DND-41 (cell line): Measurements from ENCODE around the gene TMEM119.

Source experiments
- ATAC-seq: fragments of 200-7000 bp; cut with Tn5 transposase; 3 replicates; pipeline ENCODE4 v1.9.1; 2021; ENCODE audit warnings: low read depth; ENCODE audit not compliant: insufficient read depth
- DNase-seq: peaks from one replicate; pipeline ENCODE4 v3.0.0-alpha.2; 2020
- H2AFZ ChIP-seq: 2 replicates; pipeline ENCODE4 v1.6.0; 2012; ENCODE audit warnings: low read depth, low read length
- H3K27ac ChIP-seq: 2 replicates; pipeline ENCODE4 v1.5.1; 2012; ENCODE audit warnings: low read length, inconsistent platforms
- H3K27me3 ChIP-seq: fragments of 200-600 bp; sonication (generic); 2 replicates; pipeline ENCODE4 v1.6.0; 2012; ENCODE audit warnings: low read length, mild to moderate bottlenecking, inconsistent platforms; ENCODE audit not compliant: insufficient read depth, poor library complexity
- H3K36me3 ChIP-seq: 2 replicates; pipeline ENCODE4 v1.5.1; 2012; ENCODE audit warnings: low read length, inconsistent platforms; ENCODE audit not compliant: insufficient read depth
- H3K4me1 ChIP-seq: 2 replicates; pipeline ENCODE4 v1.5.1; 2012; ENCODE audit warnings: mild to moderate bottlenecking, low read length; ENCODE audit not compliant: insufficient read depth
- H3K4me2 ChIP-seq: 2 replicates; pipeline ENCODE4 v1.6.0; 2012; ENCODE audit warnings: mild to moderate bottlenecking, moderate library complexity, low read length, inconsistent platforms; ENCODE audit not compliant: insufficient read depth
- H3K4me3 ChIP-seq, 2 experiments: fragments of 200-600 bp in 1 of 2; shearing (Covaris generic) in 1 of 2; 2 replicates each; pipeline ENCODE4 v1.5.1; 2012 to 2016; ENCODE audit warnings: inconsistent platforms in 2 of 2, low read length in 2 of 2, mild to moderate bottlenecking in 2 of 2, low read depth in 1 of 2, moderate library complexity in 1 of 2
- H3K79me2 ChIP-seq: 2 replicates; pipeline ENCODE4 v1.6.0; 2012; ENCODE audit warnings: low read length, inconsistent platforms; ENCODE audit not compliant: insufficient read depth
- H3K9ac ChIP-seq: 2 replicates; pipeline ENCODE4 v1.6.0; 2012; ENCODE audit warnings: low read depth, mild to moderate bottlenecking, inconsistent platforms, low read length, moderate library complexity
- H3K9me3 ChIP-seq: 2 replicates; pipeline ENCODE4 v1.5.1; 2012; ENCODE audit warnings: low read length, moderate library complexity, mild to moderate bottlenecking, inconsistent platforms; ENCODE audit not compliant: insufficient read depth, severe bottlenecking
- H4K20me1 ChIP-seq: 2 replicates; pipeline ENCODE4 v1.6.0; 2012; ENCODE audit warnings: low read length; ENCODE audit not compliant: insufficient read depth
- EZH2 ChIP-seq: IDR thresholded peaks from 3 replicates; pipeline ENCODE4 v1.6.1; 2012; ENCODE audit warnings: borderline replicate concordance, low read depth, mild to moderate bottlenecking, moderate library complexity, low read length, inconsistent platforms; ENCODE audit not compliant: severe bottlenecking
- TF ChIP-seq, protein P1 (sequence below): IDR thresholded peaks from 2 replicates; pipeline ENCODE4 v1.5.1; 2012; ENCODE audit warnings: borderline replicate concordance, low read length, moderate library complexity, mild to moderate bottlenecking; ENCODE audit not compliant: poor library complexity, severe bottlenecking; ENCODE audit errors: extremely low read depth

The TMEM119 gene

DNA sequence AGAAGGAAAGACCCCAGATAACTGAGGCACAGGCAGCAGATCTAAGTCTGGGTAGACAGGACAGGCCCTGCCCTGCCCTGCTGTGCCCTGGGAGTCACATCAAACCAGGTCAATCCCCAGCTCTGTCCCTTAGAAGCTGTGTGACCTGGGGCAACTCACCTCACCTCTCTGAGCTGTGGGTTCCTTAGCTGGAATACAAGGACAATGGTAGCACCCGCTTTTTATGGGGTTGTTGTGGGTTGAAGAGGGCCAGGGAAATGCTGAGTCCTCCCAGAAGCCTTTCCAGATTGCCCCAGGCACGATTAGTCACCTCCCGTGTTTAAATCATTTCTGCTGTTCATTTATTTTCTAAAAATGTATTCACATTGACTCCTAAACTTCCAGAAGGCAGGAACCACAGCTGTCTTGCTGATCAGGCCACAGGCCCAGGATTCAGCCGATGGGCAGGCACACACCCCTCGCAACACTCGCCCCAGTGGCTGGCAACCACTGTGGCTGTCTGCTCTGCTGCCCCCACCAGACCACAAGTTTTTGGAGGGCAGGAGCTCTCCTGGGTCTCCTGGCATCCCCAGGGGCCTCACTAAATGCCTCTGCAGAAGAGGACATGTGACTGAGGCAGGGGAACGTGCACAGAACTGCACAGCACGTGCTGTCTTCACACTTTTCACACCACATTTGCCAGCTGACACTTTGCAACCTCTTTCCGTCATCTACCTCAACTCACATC is 32.8 kb upstream of the TMEM119 start:
- Histone ChIP-seq H3K79me2 (peaks cover 82% of the 10 kb centered on the region), H3K9me3 (no peaks in the 10 kb centered on the region), H2AFZ (no peak overlapping the region), H3K4me3 (peak overlapping the region in 1 of 2 experiments; percentile 62; a peak in 2 of 4 replicates), H3K27me3 (no peaks in the 10 kb centered on the region), H3K36me3 (peaks cover 13% of the 10 kb centered on the region; the same call in 1 of the 2 replicates), H3K4me2 (peak overlapping the region; percentile 78), H3K9ac (peak overlapping the region; percentile 86), H3K4me1 (peaks cover 88% of the 10 kb centered on the region), H4K20me1 (no peaks in the 10 kb centered on the region), H3K27ac (peak overlapping the region; percentile 95)
- TF ChIP-seq, protein P1, sequence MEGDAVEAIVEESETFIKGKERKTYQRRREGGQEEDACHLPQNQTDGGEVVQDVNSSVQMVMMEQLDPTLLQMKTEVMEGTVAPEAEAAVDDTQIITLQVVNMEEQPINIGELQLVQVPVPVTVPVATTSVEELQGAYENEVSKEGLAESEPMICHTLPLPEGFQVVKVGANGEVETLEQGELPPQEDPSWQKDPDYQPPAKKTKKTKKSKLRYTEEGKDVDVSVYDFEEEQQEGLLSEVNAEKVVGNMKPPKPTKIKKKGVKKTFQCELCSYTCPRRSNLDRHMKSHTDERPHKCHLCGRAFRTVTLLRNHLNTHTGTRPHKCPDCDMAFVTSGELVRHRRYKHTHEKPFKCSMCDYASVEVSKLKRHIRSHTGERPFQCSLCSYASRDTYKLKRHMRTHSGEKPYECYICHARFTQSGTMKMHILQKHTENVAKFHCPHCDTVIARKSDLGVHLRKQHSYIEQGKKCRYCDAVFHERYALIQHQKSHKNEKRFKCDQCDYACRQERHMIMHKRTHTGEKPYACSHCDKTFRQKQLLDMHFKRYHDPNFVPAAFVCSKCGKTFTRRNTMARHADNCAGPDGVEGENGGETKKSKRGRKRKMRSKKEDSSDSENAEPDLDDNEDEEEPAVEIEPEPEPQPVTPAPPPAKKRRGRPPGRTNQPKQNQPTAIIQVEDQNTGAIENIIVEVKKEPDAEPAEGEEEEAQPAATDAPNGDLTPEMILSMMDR = no peak
- no peak for TF ChIP-seq EZH2
- peak; percentile 73 for DNase-seq
- ATAC-seq = no peak

DNA sequence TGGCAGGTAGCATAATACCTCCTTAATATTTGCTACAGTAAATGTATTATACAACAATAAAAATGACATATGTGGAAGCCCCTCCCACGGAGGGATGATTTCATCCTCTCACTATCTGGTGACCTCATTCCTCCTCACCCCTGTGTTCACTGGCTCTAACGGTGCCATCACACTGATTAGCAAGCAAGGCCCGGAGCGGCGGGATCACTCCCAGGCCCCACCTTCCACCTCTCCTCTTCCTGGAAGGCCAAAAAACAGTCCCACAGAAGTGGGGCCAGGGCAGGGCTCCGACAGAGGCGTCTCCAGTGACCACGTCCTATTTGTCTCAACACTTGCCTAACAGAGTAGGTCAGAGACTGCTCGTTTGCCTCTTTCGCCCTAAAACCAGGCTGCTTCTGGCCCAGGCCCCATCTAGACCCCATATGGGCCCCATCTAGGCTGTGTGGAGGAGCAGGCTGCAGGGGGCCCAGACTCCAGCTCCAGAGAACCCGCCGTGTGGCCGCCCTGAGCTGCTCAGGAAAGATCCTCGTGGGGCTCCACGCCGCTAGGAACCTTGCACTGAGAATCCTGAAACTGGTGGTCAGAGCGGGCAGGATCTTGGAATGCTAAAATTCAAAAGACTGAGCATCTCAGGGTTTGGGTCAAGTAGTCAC is 32.1 kb upstream of the TMEM119 start:
- Histone ChIP-seq H3K4me2 (peak overlapping the region; percentile 78), H3K79me2 (peaks cover 89% of the 10 kb centered on the region), H4K20me1 (no peaks in the 10 kb centered on the region), H3K27me3 (no peaks in the 10 kb centered on the region), H3K9ac (peak overlapping the region; percentile 86), H2AFZ (no peak overlapping the region), H3K4me3 (peak overlapping the region in 1 of 2 experiments; percentile 62; a peak in 3 of 4 replicates), H3K36me3 (peaks cover 16% of the 10 kb centered on the region; the same call in 1 of the 2 replicates), H3K4me1 (peaks cover 81% of the 10 kb centered on the region), H3K9me3 (no peaks in the 10 kb centered on the region), H3K27ac (peak overlapping the region; percentile 95)
- peak; percentile 64 for DNase-seq
- no peak for TF ChIP-seq EZH2
- TF ChIP-seq, protein P1 = peak; percentile 4
- ATAC-seq = no peak

DNA sequence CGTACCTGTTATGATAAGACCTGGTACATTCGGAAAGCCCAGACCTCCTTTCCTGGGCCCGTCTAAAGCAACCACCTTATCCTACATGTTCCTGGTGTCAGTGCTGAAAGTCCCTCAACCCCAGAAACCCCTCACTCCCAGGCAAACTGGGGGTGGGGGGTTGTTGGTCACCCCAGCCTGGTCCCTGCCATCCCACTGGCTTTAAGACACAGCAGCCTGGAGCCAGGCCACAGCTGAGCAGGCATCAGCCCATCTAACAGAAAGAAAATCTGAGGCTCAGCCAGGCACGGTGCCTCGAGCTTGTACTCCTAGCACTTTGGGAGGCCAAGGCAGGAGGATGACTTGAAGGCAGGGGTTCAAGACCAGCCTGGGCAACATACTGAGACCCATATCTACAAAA is 31.3 kb upstream of the TMEM119 start:
- no peak for TF ChIP-seq EZH2
- TF ChIP-seq, protein P1 = no peak
- Histone ChIP-seq H3K9me3 (no peaks in the 10 kb centered on the region), H3K36me3 (peaks cover 19% of the 10 kb centered on the region), H4K20me1 (no peaks in the 10 kb centered on the region), H3K4me2 (peak overlapping the region; percentile 78), H3K4me1 (peaks cover 73% of the 10 kb centered on the region), H3K27me3 (no peaks in the 10 kb centered on the region), H3K79me2 (peaks cover 95% of the 10 kb centered on the region), H3K4me3 (peak overlapping the region; percentile 39 to 62; a peak in 3 of 4 replicates), H3K27ac (peak overlapping the region; percentile 95), H2AFZ (peak overlapping the region; percentile 57), H3K9ac (peak overlapping the region; percentile 86)
- DNase-seq (peak; percentile 40), ATAC-seq (no peak)
